ENCODE results near the gene ETV3L. TPM values are rescaled to one million over a fixed set of nuclear protein-coding genes. Genes with fewer than 3 reads are reported as not detected.

The ETV3L gene
- total and polyA plus RNA-seq, 2 experiments from 2014 or later = not detected

DNA sequence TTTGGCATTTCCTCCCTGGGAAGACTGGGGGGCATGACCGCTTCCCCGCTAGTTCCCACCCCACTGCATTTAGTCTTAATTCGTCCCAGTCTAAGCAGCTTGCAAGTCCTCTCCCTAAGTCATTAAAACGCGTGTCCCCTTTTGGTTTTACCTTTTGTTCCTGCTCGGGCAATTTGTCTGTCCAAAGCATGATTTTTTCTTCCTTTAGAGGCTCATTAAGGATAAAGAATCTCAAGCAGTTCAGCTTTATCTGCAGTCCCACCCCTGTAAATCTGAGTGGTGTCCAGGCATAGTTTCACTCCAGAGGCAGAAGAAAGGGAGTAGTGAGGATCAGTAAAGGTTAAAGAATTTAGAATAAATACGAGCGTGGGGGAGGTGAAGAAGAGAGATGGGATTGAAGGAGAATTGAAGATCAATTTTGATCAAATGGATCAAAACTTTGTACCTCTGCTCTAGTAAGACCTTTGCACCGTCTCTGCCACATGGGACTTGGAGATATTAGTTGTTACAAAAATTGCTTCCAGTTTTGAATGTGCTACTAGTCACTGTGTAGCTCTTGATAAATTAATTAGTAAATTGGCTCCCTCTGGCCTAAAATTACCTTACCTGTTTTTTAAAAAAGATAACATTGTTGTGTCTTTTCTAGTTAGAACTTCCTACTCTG, 39.6 kb upstream of the ETV3L start:
- peak overlapping the region; percentile 83 for H3K4me2 ChIP-seq
- H3K9me2 ChIP-seq (ENCODE audit: insufficient read depth) = no peaks in the 10 kb centered on the region
- H4K20me1 ChIP-seq (replicated peaks; ENCODE audit: insufficient read depth) = peaks cover 27% of the 10 kb centered on the region
- H3K36me3 Mint-ChIP-seq (ENCODE audit: low read depth) = peaks cover 23% of the 10 kb centered on the region
- peak overlapping the region; percentile 6; the same call in 1 of the 2 replicates for H2AFZ ChIP-seq
- H3K27me3 ChIP-seq (ENCODE audit: insufficient read depth) = peaks cover 9% of the 10 kb centered on the region; the same call in 1 of the 2 replicates
- peak overlapping the region; percentile 80 for H3K4me3 Mint-ChIP-seq
- ATAC-seq (no peak), DNase-seq (ENCODE audit: low spot score) (no peak)
- peaks cover 13% of the 10 kb centered on the region for H3K27me3 Mint-ChIP-seq (ENCODE audit: insufficient read depth, low read depth, poor library complexity)
- peak overlapping the region; percentile 92 for H3K27ac ChIP-seq (ENCODE audit: low read depth)
- peaks cover 23% of the 10 kb centered on the region for H3K79me2 ChIP-seq (replicated peaks; ENCODE audit: insufficient read depth)
- peaks cover 18% of the 10 kb centered on the region for H3K36me3 ChIP-seq (ENCODE audit: insufficient read depth)
- no peak for TF ChIP-seq ZNF114 (CRISPR knock-in tag; IDR thresholded peaks at IDR 0.05)
- TF ChIP-seq, protein P1, sequence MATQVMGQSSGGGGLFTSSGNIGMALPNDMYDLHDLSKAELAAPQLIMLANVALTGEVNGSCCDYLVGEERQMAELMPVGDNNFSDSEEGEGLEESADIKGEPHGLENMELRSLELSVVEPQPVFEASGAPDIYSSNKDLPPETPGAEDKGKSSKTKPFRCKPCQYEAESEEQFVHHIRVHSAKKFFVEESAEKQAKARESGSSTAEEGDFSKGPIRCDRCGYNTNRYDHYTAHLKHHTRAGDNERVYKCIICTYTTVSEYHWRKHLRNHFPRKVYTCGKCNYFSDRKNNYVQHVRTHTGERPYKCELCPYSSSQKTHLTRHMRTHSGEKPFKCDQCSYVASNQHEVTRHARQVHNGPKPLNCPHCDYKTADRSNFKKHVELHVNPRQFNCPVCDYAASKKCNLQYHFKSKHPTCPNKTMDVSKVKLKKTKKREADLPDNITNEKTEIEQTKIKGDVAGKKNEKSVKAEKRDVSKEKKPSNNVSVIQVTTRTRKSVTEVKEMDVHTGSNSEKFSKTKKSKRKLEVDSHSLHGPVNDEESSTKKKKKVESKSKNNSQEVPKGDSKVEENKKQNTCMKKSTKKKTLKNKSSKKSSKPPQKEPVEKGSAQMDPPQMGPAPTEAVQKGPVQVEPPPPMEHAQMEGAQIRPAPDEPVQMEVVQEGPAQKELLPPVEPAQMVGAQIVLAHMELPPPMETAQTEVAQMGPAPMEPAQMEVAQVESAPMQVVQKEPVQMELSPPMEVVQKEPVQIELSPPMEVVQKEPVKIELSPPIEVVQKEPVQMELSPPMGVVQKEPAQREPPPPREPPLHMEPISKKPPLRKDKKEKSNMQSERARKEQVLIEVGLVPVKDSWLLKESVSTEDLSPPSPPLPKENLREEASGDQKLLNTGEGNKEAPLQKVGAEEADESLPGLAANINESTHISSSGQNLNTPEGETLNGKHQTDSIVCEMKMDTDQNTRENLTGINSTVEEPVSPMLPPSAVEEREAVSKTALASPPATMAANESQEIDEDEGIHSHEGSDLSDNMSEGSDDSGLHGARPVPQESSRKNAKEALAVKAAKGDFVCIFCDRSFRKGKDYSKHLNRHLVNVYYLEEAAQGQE (IDR thresholded peaks at IDR 0.05; ENCODE audit: unreplicated experiment) = no peak
- TF ChIP-seq POLR2AphosphoS5 (IDR thresholded peaks at IDR 0.05; ENCODE audit: low read depth) = no peak
- no peak for TF ChIP-seq ETS1 (IDR thresholded peaks at IDR 0.05)
- no peak for TF ChIP-seq CREB1 (CRISPR knock-in tag; IDR thresholded peaks at IDR 0.05; ENCODE audit: low read depth)
- TF ChIP-seq NANOG (IDR thresholded peaks at IDR 0.05; ENCODE audit: borderline replicate concordance) = no peak
- no peak for TF ChIP-seq CTCF (conservative IDR thresholded peaks at IDR 0.05; ENCODE audit: low read depth in 2 of 2)
- TF ChIP-seq, protein P2, sequence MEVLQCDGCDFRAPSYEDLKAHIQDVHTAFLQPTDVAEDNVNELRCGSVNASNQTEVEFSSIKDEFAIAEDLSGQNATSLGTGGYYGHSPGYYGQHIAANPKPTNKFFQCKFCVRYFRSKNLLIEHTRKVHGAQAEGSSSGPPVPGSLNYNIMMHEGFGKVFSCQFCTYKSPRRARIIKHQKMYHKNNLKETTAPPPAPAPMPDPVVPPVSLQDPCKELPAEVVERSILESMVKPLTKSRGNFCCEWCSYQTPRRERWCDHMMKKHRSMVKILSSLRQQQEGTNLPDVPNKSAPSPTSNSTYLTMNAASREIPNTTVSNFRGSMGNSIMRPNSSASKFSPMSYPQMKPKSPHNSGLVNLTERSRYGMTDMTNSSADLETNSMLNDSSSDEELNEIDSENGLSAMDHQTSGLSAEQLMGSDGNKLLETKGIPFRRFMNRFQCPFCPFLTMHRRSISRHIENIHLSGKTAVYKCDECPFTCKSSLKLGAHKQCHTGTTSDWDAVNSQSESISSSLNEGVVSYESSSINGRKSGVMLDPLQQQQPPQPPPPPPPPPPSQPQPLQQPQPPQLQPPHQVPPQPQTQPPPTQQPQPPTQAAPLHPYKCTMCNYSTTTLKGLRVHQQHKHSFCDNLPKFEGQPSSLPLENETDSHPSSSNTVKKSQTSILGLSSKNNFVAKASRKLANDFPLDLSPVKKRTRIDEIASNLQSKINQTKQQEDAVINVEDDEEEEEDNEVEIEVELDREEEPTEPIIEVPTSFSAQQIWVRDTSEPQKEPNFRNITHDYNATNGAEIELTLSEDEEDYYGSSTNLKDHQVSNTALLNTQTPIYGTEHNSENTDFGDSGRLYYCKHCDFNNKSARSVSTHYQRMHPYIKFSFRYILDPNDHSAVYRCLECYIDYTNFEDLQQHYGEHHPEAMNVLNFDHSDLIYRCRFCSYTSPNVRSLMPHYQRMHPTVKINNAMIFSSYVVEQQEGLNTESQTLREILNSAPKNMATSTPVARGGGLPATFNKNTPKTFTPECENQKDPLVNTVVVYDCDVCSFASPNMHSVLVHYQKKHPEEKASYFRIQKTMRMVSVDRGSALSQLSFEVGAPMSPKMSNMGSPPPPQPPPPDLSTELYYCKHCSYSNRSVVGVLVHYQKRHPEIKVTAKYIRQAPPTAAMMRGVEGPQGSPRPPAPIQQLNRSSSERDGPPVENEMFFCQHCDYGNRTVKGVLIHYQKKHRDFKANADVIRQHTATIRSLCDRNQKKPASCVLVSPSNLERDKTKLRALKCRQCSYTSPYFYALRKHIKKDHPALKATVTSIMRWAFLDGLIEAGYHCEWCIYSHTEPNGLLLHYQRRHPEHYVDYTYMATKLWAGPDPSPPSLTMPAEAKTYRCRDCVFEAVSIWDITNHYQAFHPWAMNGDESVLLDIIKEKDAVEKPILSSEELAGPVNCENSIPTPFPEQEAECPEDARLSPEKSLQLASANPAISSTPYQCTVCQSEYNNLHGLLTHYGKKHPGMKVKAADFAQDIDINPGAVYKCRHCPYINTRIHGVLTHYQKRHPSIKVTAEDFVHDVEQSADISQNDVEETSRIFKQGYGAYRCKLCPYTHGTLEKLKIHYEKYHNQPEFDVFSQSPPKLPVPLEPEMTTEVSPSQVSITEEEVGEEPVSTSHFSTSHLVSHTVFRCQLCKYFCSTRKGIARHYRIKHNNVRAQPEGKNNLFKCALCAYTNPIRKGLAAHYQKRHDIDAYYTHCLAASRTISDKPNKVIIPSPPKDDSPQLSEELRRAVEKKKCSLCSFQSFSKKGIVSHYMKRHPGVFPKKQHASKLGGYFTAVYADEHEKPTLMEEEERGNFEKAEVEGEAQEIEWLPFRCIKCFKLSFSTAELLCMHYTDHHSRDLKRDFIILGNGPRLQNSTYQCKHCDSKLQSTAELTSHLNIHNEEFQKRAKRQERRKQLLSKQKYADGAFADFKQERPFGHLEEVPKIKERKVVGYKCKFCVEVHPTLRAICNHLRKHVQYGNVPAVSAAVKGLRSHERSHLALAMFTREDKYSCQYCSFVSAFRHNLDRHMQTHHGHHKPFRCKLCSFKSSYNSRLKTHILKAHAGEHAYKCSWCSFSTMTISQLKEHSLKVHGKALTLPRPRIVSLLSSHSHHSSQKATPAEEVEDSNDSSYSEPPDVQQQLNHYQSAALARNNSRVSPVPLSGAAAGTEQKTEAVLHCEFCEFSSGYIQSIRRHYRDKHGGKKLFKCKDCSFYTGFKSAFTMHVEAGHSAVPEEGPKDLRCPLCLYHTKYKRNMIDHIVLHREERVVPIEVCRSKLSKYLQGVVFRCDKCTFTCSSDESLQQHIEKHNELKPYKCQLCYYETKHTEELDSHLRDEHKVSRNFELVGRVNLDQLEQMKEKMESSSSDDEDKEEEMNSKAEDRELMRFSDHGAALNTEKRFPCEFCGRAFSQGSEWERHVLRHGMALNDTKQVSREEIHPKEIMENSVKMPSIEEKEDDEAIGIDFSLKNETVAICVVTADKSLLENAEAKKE (CRISPR knock-in tag; IDR thresholded peaks at IDR 0.05) = no peak
- TF ChIP-seq EZH2phosphoT487 (IDR thresholded peaks at IDR 0.05; ENCODE audit: unreplicated experiment) = no peak
- TF ChIP-seq EZH2 (IDR thresholded peaks at IDR 0.05; ENCODE audit: low read depth, unreplicated experiment) = no peak
- TF ChIP-seq ZNF331 (CRISPR knock-in tag; IDR thresholded peaks at IDR 0.05; ENCODE audit: low read depth) = no peak
- TF ChIP-seq STAT1 (IDR thresholded peaks at IDR 0.05; ENCODE audit: unreplicated experiment) = no peak
- no peak for TF ChIP-seq JUNB (IDR thresholded peaks at IDR 0.05; ENCODE audit: unreplicated experiment)
- peaks cover 49% of the 10 kb centered on the region for H3K4me1 ChIP-seq (ENCODE audit: insufficient read depth)
- H3K9me3 Mint-ChIP-seq = no peaks in the 10 kb centered on the region
- H3K4me3 ChIP-seq = peak overlapping the region; percentile 83
- peak overlapping the region; percentile 74 for H3K27ac Mint-ChIP-seq
- H3F3A ChIP-seq (replicated peaks; ENCODE audit: low read depth) = peaks cover 5% of the 10 kb centered on the region; the same call in 1 of the 2 replicates
- peaks cover 54% of the 10 kb centered on the region for H3K4me1 Mint-ChIP-seq
